T-helper 17 cell (primary cell): ENCODE measurements around the gene FEV. TPM values are rescaled to one million over a fixed set of nuclear protein-coding genes. Genes with fewer than 3 reads are reported as not detected.

Experiments used
- ATAC-seq: fragments of 150-1000 bp; cut with Tn5 transposase; 2 replicates; pipeline ENCODE4 v1.10.0; 2021; ENCODE audit warnings: mild to moderate bottlenecking, moderate library complexity
- DNase-seq, 3 donors: peaks; one replicate each; pipeline versions ENCODE4 v3.0.0 to v3.0.0-alpha.2; 2020 to 2021
- H3K9me3 ChIP-seq: one replicate; pipeline ENCODE4 v1.7.0; 2013; ENCODE audit warnings: low read length, mild to moderate bottlenecking; ENCODE audit not compliant: control insufficient read depth, poor library complexity, severe bottlenecking
- H3K27ac Mint-ChIP-seq: one replicate; pipeline ENCODE4 v1.8.0; 2022; ENCODE audit warnings: mild to moderate bottlenecking, moderate library complexity, mixed read lengths
- H3K27me3 Mint-ChIP-seq: one replicate; pipeline ENCODE4 v1.8.0; 2022; ENCODE audit warnings: mixed read lengths
- H3K36me3 Mint-ChIP-seq: one replicate; pipeline ENCODE4 v1.8.0; 2022; ENCODE audit warnings: low read depth, mixed read lengths
- H3K4me1 Mint-ChIP-seq: one replicate; pipeline ENCODE4 v1.8.0; 2022; ENCODE audit warnings: mild to moderate bottlenecking, mixed read lengths
- H3K4me3 Mint-ChIP-seq: one replicate; pipeline ENCODE4 v1.8.0; 2022; ENCODE audit warnings: mild to moderate bottlenecking, moderate library complexity, mixed read lengths
- total RNA-seq, 4 donors: library from RNA in 2 of 4; stranded (reverse) in 2 of 4; gene quantifications; one replicate each; pipeline ENCODE4 v1.2.3 and lab custom pipeline; 2022 to 2026

FEV gene
- total RNA-seq, 2 donors from 2014 or later = not detected

DNA sequence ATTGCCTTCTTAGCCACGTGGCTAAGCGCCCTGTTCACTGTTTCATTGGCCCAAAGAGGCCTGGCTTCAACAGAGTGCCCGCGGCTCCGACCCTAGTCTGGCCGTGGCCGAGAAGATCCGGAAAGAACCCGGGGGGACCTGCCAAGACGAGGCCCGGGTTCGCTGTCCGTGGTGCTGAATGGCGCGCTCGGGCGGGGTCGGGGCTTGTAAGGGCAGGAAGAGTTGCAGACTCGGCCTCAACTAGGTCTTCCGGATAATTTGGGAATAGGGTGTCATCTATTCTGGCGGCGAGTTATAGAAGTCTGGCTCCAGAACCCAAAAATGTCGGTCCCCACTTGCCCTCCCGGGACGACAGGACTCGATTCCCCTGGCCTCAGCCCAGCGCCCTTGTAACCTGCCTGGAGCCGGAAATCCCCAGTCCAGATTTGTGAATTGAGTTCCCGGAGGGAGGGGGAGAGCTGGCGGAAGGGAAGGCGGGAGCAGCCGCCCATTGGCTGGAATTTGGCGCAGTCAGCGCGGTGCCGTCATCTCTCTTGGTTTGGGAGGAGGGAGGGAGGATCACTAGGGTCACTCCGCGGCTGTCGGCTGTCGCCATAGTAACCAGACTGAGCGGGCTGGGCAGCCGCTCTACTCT is 22.0 kb downstream of the FEV start:
- Mint-ChIP-seq H3K27ac (no peak overlapping the region), H3K4me1 (peaks cover 12% of the 10 kb centered on the region), H3K36me3 (peaks cover 10% of the 10 kb centered on the region), H3K4me3 (no peak overlapping the region), H3K27me3 (peaks cover 66% of the 10 kb centered on the region)
- no peaks in the 10 kb centered on the region for H3K9me3 ChIP-seq
- DNase-seq (peak in 2 of 3 donors; percentile 31 to 56), ATAC-seq (peak; percentile 35)

- Mint-ChIP-seq H3K27me3 (peaks cover 71% of the 10 kb centered on the region), H3K4me3 (peak overlapping the region; percentile 79), H3K27ac (no peak overlapping the region), H3K4me1 (peaks cover 12% of the 10 kb centered on the region), H3K36me3 (peaks cover 13% of the 10 kb centered on the region)
- H3K9me3 ChIP-seq = no peaks in the 10 kb centered on the region
- DNase-seq (no peak), ATAC-seq (no peak)
Observed at GRCh38 chr2:218961651-218962570, 23.1 kb downstream of the FEV start.

DNA sequence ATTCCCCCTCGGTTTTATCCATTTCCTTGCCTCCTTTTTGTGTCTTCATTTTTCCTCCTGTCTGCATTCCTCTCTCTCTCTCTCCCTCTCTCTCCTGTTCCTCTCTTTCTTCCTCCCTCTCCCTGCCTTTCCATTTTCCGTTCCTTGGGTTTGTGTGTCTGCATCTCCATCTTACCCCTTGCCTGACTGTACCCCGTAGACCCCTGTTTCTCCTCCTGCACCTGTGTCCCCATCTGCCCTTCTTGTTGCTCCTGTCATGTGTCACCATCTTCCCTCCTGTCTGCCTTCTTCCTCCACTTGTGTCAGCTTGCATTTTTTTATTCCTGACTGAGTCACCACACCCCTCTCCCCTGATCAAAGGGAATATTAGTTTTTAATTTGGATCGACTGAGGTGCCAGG is 23.8 kb downstream of the FEV start:
- peaks cover 13% of the 10 kb centered on the region for H3K36me3 Mint-ChIP-seq
- H3K4me1 Mint-ChIP-seq = peaks cover 12% of the 10 kb centered on the region
- H3K9me3 ChIP-seq = no peaks in the 10 kb centered on the region
- peaks cover 73% of the 10 kb centered on the region for H3K27me3 Mint-ChIP-seq
- peak overlapping the region; percentile 79 for H3K4me3 Mint-ChIP-seq
- no peak for ATAC-seq
- DNase-seq = no peak
- H3K27ac Mint-ChIP-seq = no peak overlapping the region

DNA sequence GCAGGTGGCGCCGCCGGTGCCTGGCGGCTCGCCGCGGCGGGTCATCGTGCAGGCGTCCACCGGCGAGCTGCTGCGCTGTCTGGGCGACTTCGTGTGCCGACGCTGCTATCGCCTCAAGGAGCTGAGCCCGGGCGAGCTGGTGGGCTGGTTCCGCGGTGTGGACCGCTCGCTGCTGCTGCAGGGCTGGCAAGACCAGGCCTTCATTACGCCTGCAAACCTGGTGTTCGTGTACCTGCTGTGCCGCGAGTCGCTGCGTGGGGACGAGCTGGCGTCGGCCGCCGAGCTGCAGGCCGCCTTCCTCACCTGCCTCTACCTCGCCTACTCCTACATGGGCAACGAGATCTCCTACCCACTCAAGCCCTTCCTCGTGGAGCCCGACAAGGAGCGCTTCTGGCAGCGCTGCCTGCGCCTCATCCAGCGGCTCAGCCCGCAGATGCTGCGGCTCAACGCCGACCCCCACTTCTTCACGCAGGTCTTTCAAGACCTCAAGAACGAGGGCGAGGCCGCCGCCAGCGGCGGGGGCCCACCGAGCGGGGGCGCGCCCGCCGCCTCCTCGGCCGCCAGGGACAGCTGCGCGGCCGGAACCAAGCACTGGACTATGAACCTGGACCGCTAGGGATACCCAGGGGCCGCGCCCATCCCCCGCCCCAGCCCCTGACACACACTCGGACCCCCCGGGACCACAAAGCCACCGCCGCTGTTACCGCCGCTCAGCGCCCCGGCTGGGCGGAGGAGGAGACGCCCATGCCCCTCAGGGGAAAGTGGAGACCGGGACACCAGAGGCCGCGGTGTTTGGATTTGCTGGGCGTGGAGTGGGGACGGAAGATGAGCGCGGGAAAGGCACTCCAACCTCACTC is 24.4 kb downstream of the FEV start:
- ATAC-seq (no peak), DNase-seq (no peak)
- no peak overlapping the region for H3K27ac Mint-ChIP-seq
- H3K36me3 Mint-ChIP-seq = peaks cover 13% of the 10 kb centered on the region
- peak overlapping the region; percentile 79 for H3K4me3 Mint-ChIP-seq
- peaks cover 76% of the 10 kb centered on the region for H3K27me3 Mint-ChIP-seq
- peaks cover 12% of the 10 kb centered on the region for H3K4me1 Mint-ChIP-seq
- no peaks in the 10 kb centered on the region for H3K9me3 ChIP-seq

- DNase-seq = no peak
- no peak for ATAC-seq
- peaks cover 12% of the 10 kb centered on the region for H3K4me1 Mint-ChIP-seq
- H3K27ac Mint-ChIP-seq = no peak overlapping the region
- peaks cover 77% of the 10 kb centered on the region for H3K27me3 Mint-ChIP-seq
- H3K36me3 Mint-ChIP-seq = peaks cover 13% of the 10 kb centered on the region
- no peaks in the 10 kb centered on the region for H3K9me3 ChIP-seq
- no peak overlapping the region for H3K4me3 Mint-ChIP-seq
Observed at GRCh38 chr2:218959761-218960308, 25.1 kb downstream of the FEV start.

DNA sequence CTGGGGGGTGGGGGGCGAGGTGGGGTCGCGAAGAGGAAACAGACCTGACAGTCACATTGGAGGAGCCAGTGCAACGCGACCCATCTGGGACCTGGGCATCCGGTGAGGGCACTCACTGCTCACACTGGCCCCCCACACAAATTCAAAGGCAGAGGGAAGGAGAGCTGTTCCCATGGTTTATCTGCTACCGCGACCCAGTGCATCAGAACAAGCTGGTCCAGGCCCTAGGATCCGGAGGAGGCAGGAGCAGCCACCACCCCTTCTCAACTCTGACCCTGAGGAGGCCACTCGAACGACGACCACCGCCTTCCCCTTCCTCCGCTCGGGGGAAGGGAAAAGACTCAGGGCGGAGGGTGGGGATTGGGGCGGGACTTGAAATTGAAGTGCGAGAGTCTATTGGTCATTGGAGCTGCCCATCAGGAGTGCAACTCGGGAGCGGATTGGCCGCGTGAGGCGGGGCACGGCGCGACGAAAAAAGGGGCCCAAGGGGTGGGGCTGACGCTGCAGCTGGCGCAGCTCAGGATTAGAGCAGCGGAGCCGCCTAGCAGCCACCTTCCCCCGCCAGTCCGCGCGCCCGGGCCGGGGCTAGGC is 25.7 kb downstream of the FEV start, which contains the start of gene CDK5R2:
TSS of gene CDK5R2 (plus strand) at position 526 of the 591 bp plus-strand sequence. CDS start 155 bp downstream, outside the sequence.
- Mint-ChIP-seq H3K4me1 (peaks cover 12% of the 10 kb centered on the region), H3K4me3 (peak within 1 kb of the TSS; percentile 80), H3K27me3 (peaks cover 77% of the 10 kb centered on the region), H3K27ac (no peak within 1 kb of the TSS), H3K36me3 (peaks cover 13% of the 10 kb centered on the region)
- ATAC-seq (peak; percentile 82), DNase-seq (peak in 2 of 3 donors; percentile 32)
- no peaks in the 10 kb centered on the region for H3K9me3 ChIP-seq

GRCh38 chr2:218958276-218958675 is 26.7 kb downstream of the FEV start:
- Mint-ChIP-seq H3K36me3 (peaks cover 7% of the 10 kb centered on the region), H3K27ac (no peak overlapping the region), H3K4me3 (no peak overlapping the region), H3K27me3 (peaks cover 77% of the 10 kb centered on the region), H3K4me1 (peaks cover 15% of the 10 kb centered on the region)
- H3K9me3 ChIP-seq = no peaks in the 10 kb centered on the region
- DNase-seq (no peak), ATAC-seq (no peak)

- Mint-ChIP-seq H3K27me3 (peaks cover 77% of the 10 kb centered on the region), H3K4me1 (peaks cover 15% of the 10 kb centered on the region), H3K4me3 (peak overlapping the region; percentile 13), H3K36me3 (peaks cover 7% of the 10 kb centered on the region), H3K27ac (no peak overlapping the region)
- DNase-seq (no peak), ATAC-seq (no peak)
- H3K9me3 ChIP-seq = no peaks in the 10 kb centered on the region
Observed at GRCh38 chr2:218957671-218958070, 27.3 kb downstream of the FEV start.

GRCh38 chr2:218956039-218956438 is 28.9 kb downstream of the FEV start:
- Mint-ChIP-seq H3K27ac (no peak overlapping the region), H3K36me3 (peaks cover 3% of the 10 kb centered on the region), H3K4me3 (peak overlapping the region; percentile 36), H3K4me1 (peaks cover 11% of the 10 kb centered on the region), H3K27me3 (peaks cover 80% of the 10 kb centered on the region)
- ATAC-seq (no peak), DNase-seq (no peak)
- no peaks in the 10 kb centered on the region for H3K9me3 ChIP-seq

DNA sequence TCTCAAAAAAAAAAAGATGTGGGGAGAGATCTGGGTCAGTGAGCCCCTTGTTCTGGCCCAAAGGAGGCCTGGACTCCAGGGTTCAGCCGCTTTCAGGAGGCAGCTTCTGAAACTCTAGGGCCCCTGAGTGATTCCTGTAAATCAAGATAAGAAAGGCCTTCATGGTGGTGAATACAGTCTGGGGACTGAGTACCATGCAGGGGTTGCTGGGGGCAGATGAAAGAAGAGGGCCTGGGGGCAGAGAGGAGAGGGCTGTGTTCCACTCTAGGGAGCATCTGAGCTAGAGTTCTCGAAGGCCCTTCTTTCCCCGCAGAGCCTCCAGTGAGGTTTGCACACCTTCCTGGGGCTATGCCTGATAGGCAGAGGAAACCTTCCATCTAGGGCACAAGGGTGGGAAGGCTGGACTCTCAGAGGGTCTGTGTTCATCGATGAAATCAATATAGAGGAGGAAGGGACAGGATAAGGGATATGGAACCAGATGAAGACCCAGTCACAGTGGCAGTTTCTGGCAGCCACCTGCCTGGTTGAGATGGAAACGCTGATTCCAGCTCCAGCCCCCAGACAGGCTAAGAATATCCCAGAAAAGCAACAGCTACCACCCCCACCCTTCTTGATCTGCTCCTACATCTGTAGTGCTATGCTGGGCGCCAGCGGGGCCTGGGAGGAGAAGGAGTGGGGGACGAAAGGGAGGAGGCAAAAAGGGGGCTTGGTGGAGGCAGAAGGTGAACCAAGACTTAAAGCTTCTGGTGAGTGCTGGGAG is 30.3 kb downstream of the FEV start:
- peaks cover 8% of the 10 kb centered on the region for H3K4me1 Mint-ChIP-seq
- H3K4me3 Mint-ChIP-seq = no peak overlapping the region
- no peak overlapping the region for H3K27ac Mint-ChIP-seq
- no peak for ATAC-seq
- DNase-seq = no peak
- H3K9me3 ChIP-seq = no peaks in the 10 kb centered on the region
- peaks cover 88% of the 10 kb centered on the region for H3K27me3 Mint-ChIP-seq
- H3K36me3 Mint-ChIP-seq = peaks cover 3% of the 10 kb centered on the region

GRCh38 chr2:218953366-218953954 is 31.5 kb downstream of the FEV start:
- peaks cover 87% of the 10 kb centered on the region for H3K27me3 Mint-ChIP-seq
- ATAC-seq = no peak

More at GRCh38 chr2:218953366-218953954, 31.5 kb downstream of the FEV start:
- no peaks in the 10 kb centered on the region for H3K9me3 ChIP-seq
- DNase-seq = no peak
- H3K27ac Mint-ChIP-seq = no peak overlapping the region
- H3K36me3 Mint-ChIP-seq = peaks cover 3% of the 10 kb centered on the region
- H3K4me3 Mint-ChIP-seq = no peak overlapping the region
- H3K4me1 Mint-ChIP-seq = peaks cover 3% of the 10 kb centered on the region
